ENCODE measurements around the gene ERICH6. TPM values are rescaled to one million over a fixed set of nuclear protein-coding genes. Genes with fewer than 3 reads are reported as not detected.

Gene ERICH6
- total and polyA plus RNA-seq, 10 of the 15 experiments (the other 5 are each of a cell fraction or from before 2014, with no cell fraction given), result 0.04 to 0.40 (median 0.22) TPM; not detected in 6

- TF ChIP-seq TCF12 (IDR thresholded peaks at IDR 0.05; ENCODE audit: low read depth, low read length) (no peak), CEBPB (IDR thresholded peaks at IDR 0.05; ENCODE audit: borderline replicate concordance in 1 of 2, low read depth in 2 of 2, low read length in 2 of 2) (no peak), EP300 (IDR thresholded peaks at IDR 0.05; ENCODE audit: borderline replicate concordance in 1 of 2, control insufficient read depth in 1 of 2, low read depth in 2 of 2, low read length in 2 of 2) (no peak), BCLAF1 (IDR thresholded peaks at IDR 0.05) (no peak), IRF3 (IDR thresholded peaks at IDR 0.05) (no peak), CHD1 (IDR thresholded peaks at IDR 0.05; ENCODE audit: low read depth, low read length) (no peak), SP1 (IDR thresholded peaks at IDR 0.05; ENCODE audit: low read depth, low read length) (peak; percentile 1), TBL1XR1 (IDR thresholded peaks at IDR 0.05; ENCODE audit: low read depth, low read length) (no peak), SMAD5 (IDR thresholded peaks at IDR 0.05; ENCODE audit: low read depth) (no peak), RFX5 (IDR thresholded peaks at IDR 0.05; ENCODE audit: low read depth, low read length) (no peak), HDGF (IDR thresholded peaks at IDR 0.05) (no peak), CREM (IDR thresholded peaks at IDR 0.05; ENCODE audit: low read depth) (no peak), ATF2 (IDR thresholded peaks at IDR 0.05; ENCODE audit: low read length) (no peak), E2F4 (IDR thresholded peaks at IDR 0.05; ENCODE audit: low read depth, low read length) (no peak), CBFB (IDR thresholded peaks at IDR 0.05; ENCODE audit: low read depth) (no peak), EGR1 (IDR thresholded peaks at IDR 0.05; ENCODE audit: borderline replicate concordance in 1 of 2, low read depth in 2 of 2, low read length in 2 of 2) (peak in 1 of 2 experiments; percentile 63; a peak in 2 of 3 replicates), NFIC (IDR thresholded peaks at IDR 0.05; ENCODE audit: low read depth, low read length) (no peak), RUNX3 (IDR thresholded peaks at IDR 0.05; ENCODE audit: low read length) (no peak), CTCF (IDR thresholded peaks at IDR 0.05 in 2 of 3, conservative IDR thresholded peaks at IDR 0.05 in 1 of 3; ENCODE audit: control insufficient read depth in 2 of 3, extremely low read depth in 1 of 3, insufficient read depth in 1 of 3, low read depth in 3 of 3, low read length in 3 of 3) (0 out of 6 replicates have a peak, but pooled peaks of 1 of the 3 experiments have one; percentile 1), NFXL1 (IDR thresholded peaks at IDR 0.05; ENCODE audit: borderline replicate concordance) (no peak; the same call in 1 of the 2 replicates), MTA2 (IDR thresholded peaks at IDR 0.05; ENCODE audit: low read depth) (peak; percentile 53), ZNF24 (IDR thresholded peaks at IDR 0.05) (no peak), CBX5 (IDR thresholded peaks at IDR 0.05; ENCODE audit: low read depth) (no peak), POLR2A (IDR thresholded peaks at IDR 0.05; ENCODE audit: low read depth, low read length) (no peak), KLF5 (IDR thresholded peaks at IDR 0.05; ENCODE audit: partially characterized antibody) (no peak)
Measured at GRCh38 chr3:150703299-150703755, 393 bp downstream of the ERICH6 start (continued).
